A549 (cell line): Measurements from ENCODE around the gene TMC7. TPM values are rescaled to one million over a fixed set of nuclear protein-coding genes. Genes with fewer than 3 reads are reported as not detected.

Experiments used
- ATAC-seq, 2 experiments: fragments of 200-7000 bp in 1 of 2; fragments of >200 bp in 1 of 2; cut with Nextera tagmentation in 1 of 2; cut with Tn5 transposase in 1 of 2; 3 replicates each; pipeline versions ENCODE4 v1.8.0 to v1.9.1; 2018 to 2020; ENCODE audit warnings: mild to moderate bottlenecking in 1 of 2, moderate library complexity in 1 of 2
- CTCF ChIA-PET: fragments of 300-600 bp; sonication (Branson Sonifier 250); formaldehyde crosslinking; extraction: SDS; loops from one replicate; lab custom pipeline; 2021; ENCODE audit warnings: antibody characterized with exemption, inconsistent platforms; lab: Yijun Ruan, JAX
- POLR2A ChIA-PET: fragments of 350-600 bp; formaldehyde crosslinking; extraction: SDS; loops from one replicate; lab custom pipeline; 2021; ENCODE audit warnings: antibody characterized with exemption, inconsistent platforms; lab: Yijun Ruan, JAX
- DNase-seq, 2 experiments: peaks; one replicate each; pipeline versions ENCODE4 v3.0.0 to v3.0.0-alpha.2; 2011 to 2016; ENCODE audit warnings: low read depth in 1 of 2, low spot score in 1 of 2
- FAIRE-seq: peaks from 2 replicates; lab custom pipeline; 2011; peaks lifted over from hg19 to GRCh38; lab: Jason Lieb, UNC
- H3K27ac ChIP-seq, 2 experiments: fragments of >200 bp; sonication (Bioruptor Twin); formaldehyde crosslinking; 3 replicates each; pipeline ENCODE4 v1.5.1; 2016 to 2017
- H3K4me1 ChIP-seq: fragments of >200 bp; sonication (Bioruptor Twin); formaldehyde crosslinking; 3 replicates; pipeline ENCODE4 v1.6.1; 2016
- H3K4me2 ChIP-seq: fragments of >200 bp; sonication (Bioruptor Twin); formaldehyde crosslinking; 3 replicates; pipeline ENCODE4 v1.6.1; 2016
- H3K4me3 ChIP-seq: fragments of >200 bp; sonication (Bioruptor Twin); formaldehyde crosslinking; 3 replicates; pipeline ENCODE4 v1.5.1; 2016
- H3K9me3 ChIP-seq: fragments of >200 bp; sonication (Bioruptor Twin); formaldehyde crosslinking; 3 replicates; pipeline ENCODE4 v1.6.1; 2016
- BHLHE40 ChIP-seq: IDR thresholded peaks from 2 replicates; pipeline ENCODE4 v1.6.1; 2012; ENCODE audit warnings: low read depth, low read length, inconsistent platforms
- CBX2 ChIP-seq: fragments of 200-600 bp; sonication (generic); IDR thresholded peaks from 2 replicates; pipeline ENCODE4 v1.6.1; 2016; ENCODE audit warnings: low read depth, mild to moderate bottlenecking, borderline replicate concordance
- CBX8 ChIP-seq: fragments of 200-600 bp; sonication (generic); IDR thresholded peaks from 2 replicates; pipeline ENCODE4 v1.6.1; 2016
- EHMT2 ChIP-seq: fragments of 200-600 bp; sonication (generic); IDR thresholded peaks from 2 replicates; pipeline ENCODE4 v1.6.1; 2016; ENCODE audit warnings: antibody characterized with exemption, low read depth, mild to moderate bottlenecking, moderate library complexity
- ESRRA ChIP-seq: fragments of 150-350 bp; IDR thresholded peaks from 2 replicates; pipeline ENCODE4 v1.6.1; 2014; ENCODE audit warnings: mild to moderate bottlenecking, low read length, borderline replicate concordance
- FOSB ChIP-seq: fragments of 250-450 bp; sonication (Bioruptor Pico); IDR thresholded peaks from 2 replicates; pipeline ENCODE4 v1.5.0; 2020; ENCODE audit warnings: mild to moderate bottlenecking, moderate library complexity
- FOXS1 ChIP-seq: fragments of 250-450 bp; sonication (Bioruptor Pico); IDR thresholded peaks from 2 replicates; pipeline ENCODE4 v1.5.0; 2020; ENCODE audit warnings: mild to moderate bottlenecking, moderate library complexity
- HOXB13 ChIP-seq: fragments of 250-450 bp; sonication (Bioruptor Pico); IDR thresholded peaks from 2 replicates; pipeline ENCODE4 v1.5.0; 2020; ENCODE audit warnings: low read depth, mild to moderate bottlenecking, moderate library complexity
- HOXB5 ChIP-seq: fragments of 250-450 bp; sonication (Bioruptor Pico); IDR thresholded peaks from 2 replicates; pipeline ENCODE4 v1.5.0; 2020; ENCODE audit warnings: mild to moderate bottlenecking, moderate library complexity
- MAZ ChIP-seq: fragments of 150-350 bp; IDR thresholded peaks from 2 replicates; pipeline ENCODE4 v1.6.1; 2014; ENCODE audit warnings: antibody characterized with exemption, low read depth, low read length, borderline replicate concordance
- NPAS2 ChIP-seq: fragments of 250-450 bp; sonication (Bioruptor Pico); IDR thresholded peaks from 2 replicates; pipeline ENCODE4 v1.8.0; 2022; ENCODE audit warnings: mild to moderate bottlenecking, moderate library complexity, borderline replicate concordance
- POLR2AphosphoS2 ChIP-seq: conservative IDR thresholded peaks from 2 replicates; pipeline ENCODE4 v1.6.1; 2012; ENCODE audit warnings: low read length, improper control_type of control experiment, inconsistent platforms
- RAD21 ChIP-seq, 2 experiments: fragments of >200 bp in 1 of 2; sonication (Bioruptor Twin) in 1 of 2; formaldehyde crosslinking in 1 of 2; IDR thresholded peaks in 1 of 2; conservative IDR thresholded peaks in 1 of 2; 2 replicates in 1 of 2; 3 replicates in 1 of 2; pipeline ENCODE4 v1.6.1; 2012 to 2018; ENCODE audit warnings: inconsistent platforms in 1 of 2
- RARB ChIP-seq: fragments of 250-450 bp; sonication (Bioruptor Pico); IDR thresholded peaks from 2 replicates; pipeline ENCODE4 v1.8.0; 2021; ENCODE audit warnings: mild to moderate bottlenecking, moderate library complexity
- RCOR1 ChIP-seq: fragments of 150-350 bp; IDR thresholded peaks from 2 replicates; pipeline ENCODE4 v1.6.1; 2014; ENCODE audit warnings: antibody characterized with exemption, low read length, low read depth
- SMC3 ChIP-seq: fragments of >200 bp; sonication (Bioruptor Twin); formaldehyde crosslinking; IDR thresholded peaks from 3 replicates; pipeline ENCODE4 v1.6.1; 2018; ENCODE audit warnings: inconsistent platforms
- SREBF2 ChIP-seq: fragments of 450-650 bp; IDR thresholded peaks from 2 replicates; pipeline ENCODE4 v1.6.1; 2014; ENCODE audit warnings: mild to moderate bottlenecking, moderate library complexity
- TFCP2L1 ChIP-seq: fragments of 250-450 bp; sonication (Bioruptor Pico); IDR thresholded peaks from 2 replicates; pipeline ENCODE4 v1.5.0; 2021; ENCODE audit warnings: mild to moderate bottlenecking
- ZC3H11A ChIP-seq: fragments of 450-650 bp; IDR thresholded peaks from 2 replicates; pipeline ENCODE4 v1.6.1; 2014; ENCODE audit warnings: antibody characterized with exemption, mild to moderate bottlenecking
- ZSCAN20 ChIP-seq: fragments of 250-450 bp; sonication (Bioruptor Pico); IDR thresholded peaks from 2 replicates; pipeline ENCODE4 v1.8.0; 2022; ENCODE audit warnings: mild to moderate bottlenecking, moderate library complexity
- WGBS: methylation state at CpG from one replicate; pipeline ENCODE4 v1.1.6; 2017; ENCODE audit errors: missing lambda C conversion rate; 5-methylcytosine and 5-hydroxymethylcytosine counted together
- polyA plus RNA-seq, 4 experiments: library from polyadenylated mRNA; depleted of rRNA in 3 of 4; stranded (reverse); fragments of >200 nt; fragmentation: RNase III in 1 of 4; extraction: RNeasy Plus Mini Kit Qiagen cat#74134 plus additional on column Dnase treatment in 1 of 4; gene quantifications; 2 replicates in 3 of 4; 3 replicates in 1 of 4; pipeline ENCODE4 v1.2.3, GENCODE V29; 2011 to 2017
- TF ChIP-seq, protein P1 (sequence below): fragments of >200 bp; sonication (Bioruptor Twin); formaldehyde crosslinking; IDR thresholded peaks from 3 replicates; pipeline ENCODE4 v1.5.1; 2016
- TF ChIP-seq, protein P2 (sequence below): fragments of 450-650 bp; IDR thresholded peaks from 2 replicates; pipeline ENCODE4 v1.6.1; 2014; ENCODE audit warnings: antibody characterized with exemption
- TF ChIP-seq, protein P3 (sequence below): fragments of >200 bp; sonication (Bioruptor Twin); formaldehyde crosslinking; IDR thresholded peaks from 3 replicates; pipeline ENCODE4 v1.6.1; 2016

The TMC7 gene
- polyA plus RNA-seq, 2 of the 4 experiments (the other 2 are of a cell fraction), result 7.0 to 9.4 TPM

- H3K4me1 ChIP-seq, result peaks cover 7% of the 10 kb centered on the region; the same call in 2 of the 3 replicates
- CTCF ChIA-PET, result interaction anchor here (0.5 to 7.0 kb wide), 25 partner anchors 10 to 435 kb away, joined by 3 to 130 read pairs (median 3); partner anchors contain the start of gene TMC7
- ATAC-seq (peak; percentile 49 to 68; a peak in 4 of 6 replicates), DNase-seq (peak; percentile 41 to 77), FAIRE-seq (no peak)
- POLR2A ChIA-PET, result interaction anchor here (1.7 kb wide), 1 partner anchor 88 kb away, joined by 8 read pairs; the partner anchor contains the start of gene TMC7
- H3K4me3 ChIP-seq, result no peak overlapping the region
- H3K9me3 ChIP-seq, result no peaks in the 10 kb centered on the region
- H3K27ac ChIP-seq, result 0 out of 6 replicates have a peak overlapping the region, but pooled peaks of 1 of the 2 experiments have one; percentile 36
- WGBS, result 57% methylated on average over 21 of the region's 21 CpGs
- H3K4me2 ChIP-seq, result no peak overlapping the region
- peak; percentile 88 to 96 for TF ChIP-seq RAD21 (conservative IDR thresholded peaks at IDR 0.05 in 1 of 2, IDR thresholded peaks at IDR 0.05 in 1 of 2)
- TF ChIP-seq SREBF2, result no peak
- TF ChIP-seq, protein P1, sequence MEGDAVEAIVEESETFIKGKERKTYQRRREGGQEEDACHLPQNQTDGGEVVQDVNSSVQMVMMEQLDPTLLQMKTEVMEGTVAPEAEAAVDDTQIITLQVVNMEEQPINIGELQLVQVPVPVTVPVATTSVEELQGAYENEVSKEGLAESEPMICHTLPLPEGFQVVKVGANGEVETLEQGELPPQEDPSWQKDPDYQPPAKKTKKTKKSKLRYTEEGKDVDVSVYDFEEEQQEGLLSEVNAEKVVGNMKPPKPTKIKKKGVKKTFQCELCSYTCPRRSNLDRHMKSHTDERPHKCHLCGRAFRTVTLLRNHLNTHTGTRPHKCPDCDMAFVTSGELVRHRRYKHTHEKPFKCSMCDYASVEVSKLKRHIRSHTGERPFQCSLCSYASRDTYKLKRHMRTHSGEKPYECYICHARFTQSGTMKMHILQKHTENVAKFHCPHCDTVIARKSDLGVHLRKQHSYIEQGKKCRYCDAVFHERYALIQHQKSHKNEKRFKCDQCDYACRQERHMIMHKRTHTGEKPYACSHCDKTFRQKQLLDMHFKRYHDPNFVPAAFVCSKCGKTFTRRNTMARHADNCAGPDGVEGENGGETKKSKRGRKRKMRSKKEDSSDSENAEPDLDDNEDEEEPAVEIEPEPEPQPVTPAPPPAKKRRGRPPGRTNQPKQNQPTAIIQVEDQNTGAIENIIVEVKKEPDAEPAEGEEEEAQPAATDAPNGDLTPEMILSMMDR, result peak; percentile 90
- TF ChIP-seq NPAS2 (CRISPR knock-in tag), result no peak
- no peak for TF ChIP-seq FOXS1 (CRISPR knock-in tag)
- TF ChIP-seq SMC3, result peak; percentile 89
- TF ChIP-seq BHLHE40, result no peak
- no peak for TF ChIP-seq CBX2
Observed at GRCh38 chr16:19071811-19072777, 88.4 kb downstream of the TMC7 start.

DNA sequence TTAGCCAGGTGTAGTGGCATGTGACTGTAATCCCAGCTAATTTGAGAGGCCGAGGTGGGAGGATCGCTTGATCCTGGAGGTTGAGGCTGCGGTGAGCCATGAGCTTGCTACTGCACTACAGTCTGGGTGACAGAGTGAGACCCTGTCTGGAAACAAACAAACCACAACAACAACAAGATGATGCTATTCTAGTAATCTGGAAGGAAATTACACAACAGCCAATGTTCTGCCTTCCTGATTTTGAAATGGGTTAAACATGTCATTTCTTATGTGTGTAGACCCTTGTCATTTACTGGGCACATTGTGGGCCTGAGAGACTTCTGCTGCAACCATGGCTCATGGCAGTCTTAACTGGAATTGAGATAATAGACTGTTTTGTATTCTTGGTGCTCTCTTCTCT is 89.6 kb downstream of the TMC7 start:
- no peak for TF ChIP-seq RARB (CRISPR knock-in tag)
- TF ChIP-seq HOXB13 (CRISPR knock-in tag), result no peak
- TF ChIP-seq ZSCAN20, result no peak
- no peak for TF ChIP-seq FOSB (CRISPR knock-in tag)
- TF ChIP-seq CBX8, result no peak
- no peak for TF ChIP-seq HOXB5
- TF ChIP-seq MAZ, result no peak
- TF ChIP-seq, protein P2, sequence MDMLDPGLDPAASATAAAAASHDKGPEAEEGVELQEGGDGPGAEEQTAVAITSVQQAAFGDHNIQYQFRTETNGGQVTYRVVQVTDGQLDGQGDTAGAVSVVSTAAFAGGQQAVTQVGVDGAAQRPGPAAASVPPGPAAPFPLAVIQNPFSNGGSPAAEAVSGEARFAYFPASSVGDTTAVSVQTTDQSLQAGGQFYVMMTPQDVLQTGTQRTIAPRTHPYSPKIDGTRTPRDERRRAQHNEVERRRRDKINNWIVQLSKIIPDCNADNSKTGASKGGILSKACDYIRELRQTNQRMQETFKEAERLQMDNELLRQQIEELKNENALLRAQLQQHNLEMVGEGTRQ, result no peak
- no peak for TF ChIP-seq ESRRA
- no peak for TF ChIP-seq TFCP2L1
- no peak for TF ChIP-seq RCOR1
- TF ChIP-seq RAD21 (conservative IDR thresholded peaks at IDR 0.05 in 1 of 2, IDR thresholded peaks at IDR 0.05 in 1 of 2), result no peak
- no peak for TF ChIP-seq ZC3H11A
- no peak for TF ChIP-seq NPAS2 (CRISPR knock-in tag)
- no peak for TF ChIP-seq BHLHE40
- TF ChIP-seq, protein P3, sequence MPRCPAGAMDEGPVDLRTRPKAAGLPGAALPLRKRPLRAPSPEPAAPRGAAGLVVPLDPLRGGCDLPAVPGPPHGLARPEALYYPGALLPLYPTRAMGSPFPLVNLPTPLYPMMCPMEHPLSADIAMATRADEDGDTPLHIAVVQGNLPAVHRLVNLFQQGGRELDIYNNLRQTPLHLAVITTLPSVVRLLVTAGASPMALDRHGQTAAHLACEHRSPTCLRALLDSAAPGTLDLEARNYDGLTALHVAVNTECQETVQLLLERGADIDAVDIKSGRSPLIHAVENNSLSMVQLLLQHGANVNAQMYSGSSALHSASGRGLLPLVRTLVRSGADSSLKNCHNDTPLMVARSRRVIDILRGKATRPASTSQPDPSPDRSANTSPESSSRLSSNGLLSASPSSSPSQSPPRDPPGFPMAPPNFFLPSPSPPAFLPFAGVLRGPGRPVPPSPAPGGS, result no peak
- TF ChIP-seq POLR2AphosphoS2, result no peak
- TF ChIP-seq CBX2, result no peak
- no peak for TF ChIP-seq EHMT2
- WGBS, result 96% methylated on average over 3 of the region's 3 CpGs
- Histone ChIP-seq H3K4me3 (no peak overlapping the region), H3K4me1 (peaks cover 6% of the 10 kb centered on the region; the same call in 2 of the 3 replicates), H3K27ac (no peak overlapping the region), H3K4me2 (no peak overlapping the region), H3K9me3 (no peaks in the 10 kb centered on the region)
- DNase-seq (no peak), FAIRE-seq (no peak), ATAC-seq (no peak)
- ChIA-PET POLR2A (interaction anchor here (1.7 kb wide), 1 partner anchor 90 kb away, joined by 8 read pairs; the partner anchor contains the start of gene TMC7), CTCF (interaction anchor here (0.6 to 7.0 kb wide), 9 partner anchors 13 to 101 kb away, joined by 3 to 130 read pairs (median 3); partner anchors contain the start of gene TMC7)
